ENCODE results near the gene STT3A. TPM values are rescaled to one million over a fixed set of nuclear protein-coding genes. Genes with fewer than 3 reads are reported as not detected.
"Not testable (repeated sequence)": the region's sequence is repeated elsewhere in the genome, so short reads cannot be mapped to it uniquely, and the experiment has no call there.

Gene STT3A
- total RNA-seq, 1 donor from 2014 or later: 101 TPM

- no peak for DNase-seq
- peaks cover 15% of the 10 kb centered on the region for H3K4me1 ChIP-seq
Observed at GRCh38 chr11:125566235-125566634, 26.4 kb upstream of the STT3A start.

GRCh38 chr11:125568970-125569914 is 23.4 kb upstream of the STT3A start, which contains the start of gene EI24:
Gene EI24, plus strand, starts transcription at chr11:125569477. Its CDS starts 3,051 bp downstream, at chr11:125572528.
- H3K4me3 ChIP-seq: peak within 1 kb of the TSS; percentile 99
- H3K4me1 ChIP-seq: peaks cover 23% of the 10 kb centered on the region
- H3K9me3 ChIP-seq: no peaks in the 10 kb centered on the region
- DNase-seq: peak; percentile 95
- peak within 1 kb of the TSS; percentile 93 for H3K27ac ChIP-seq
- peak; percentile 99 for ATAC-seq
- intact Hi-C loops (cut with DNase I): no loop called here
- no peaks in the 10 kb centered on the region for H3K27me3 ChIP-seq (ENCODE audit: low read depth)
- TF ChIP-seq, protein P1, sequence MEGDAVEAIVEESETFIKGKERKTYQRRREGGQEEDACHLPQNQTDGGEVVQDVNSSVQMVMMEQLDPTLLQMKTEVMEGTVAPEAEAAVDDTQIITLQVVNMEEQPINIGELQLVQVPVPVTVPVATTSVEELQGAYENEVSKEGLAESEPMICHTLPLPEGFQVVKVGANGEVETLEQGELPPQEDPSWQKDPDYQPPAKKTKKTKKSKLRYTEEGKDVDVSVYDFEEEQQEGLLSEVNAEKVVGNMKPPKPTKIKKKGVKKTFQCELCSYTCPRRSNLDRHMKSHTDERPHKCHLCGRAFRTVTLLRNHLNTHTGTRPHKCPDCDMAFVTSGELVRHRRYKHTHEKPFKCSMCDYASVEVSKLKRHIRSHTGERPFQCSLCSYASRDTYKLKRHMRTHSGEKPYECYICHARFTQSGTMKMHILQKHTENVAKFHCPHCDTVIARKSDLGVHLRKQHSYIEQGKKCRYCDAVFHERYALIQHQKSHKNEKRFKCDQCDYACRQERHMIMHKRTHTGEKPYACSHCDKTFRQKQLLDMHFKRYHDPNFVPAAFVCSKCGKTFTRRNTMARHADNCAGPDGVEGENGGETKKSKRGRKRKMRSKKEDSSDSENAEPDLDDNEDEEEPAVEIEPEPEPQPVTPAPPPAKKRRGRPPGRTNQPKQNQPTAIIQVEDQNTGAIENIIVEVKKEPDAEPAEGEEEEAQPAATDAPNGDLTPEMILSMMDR (IDR thresholded peaks at IDR 0.05): peak; percentile 80
- H3K36me3 ChIP-seq: peaks cover 22% of the 10 kb centered on the region

More at GRCh38 chr11:125566235-125566634, 26.4 kb upstream of the STT3A start:
- Histone ChIP-seq H3K36me3 (no peaks in the 10 kb centered on the region), H3K9me3 (no peaks in the 10 kb centered on the region), H3K4me3 (no peak overlapping the region), H3K27ac (no peak overlapping the region), H3K27me3 (ENCODE audit: low read depth) (no peaks in the 10 kb centered on the region)
- TF ChIP-seq, protein P1 (IDR thresholded peaks at IDR 0.05): no peak
- no peak for ATAC-seq
- intact Hi-C loops (cut with DNase I): no loop called here

DNA sequence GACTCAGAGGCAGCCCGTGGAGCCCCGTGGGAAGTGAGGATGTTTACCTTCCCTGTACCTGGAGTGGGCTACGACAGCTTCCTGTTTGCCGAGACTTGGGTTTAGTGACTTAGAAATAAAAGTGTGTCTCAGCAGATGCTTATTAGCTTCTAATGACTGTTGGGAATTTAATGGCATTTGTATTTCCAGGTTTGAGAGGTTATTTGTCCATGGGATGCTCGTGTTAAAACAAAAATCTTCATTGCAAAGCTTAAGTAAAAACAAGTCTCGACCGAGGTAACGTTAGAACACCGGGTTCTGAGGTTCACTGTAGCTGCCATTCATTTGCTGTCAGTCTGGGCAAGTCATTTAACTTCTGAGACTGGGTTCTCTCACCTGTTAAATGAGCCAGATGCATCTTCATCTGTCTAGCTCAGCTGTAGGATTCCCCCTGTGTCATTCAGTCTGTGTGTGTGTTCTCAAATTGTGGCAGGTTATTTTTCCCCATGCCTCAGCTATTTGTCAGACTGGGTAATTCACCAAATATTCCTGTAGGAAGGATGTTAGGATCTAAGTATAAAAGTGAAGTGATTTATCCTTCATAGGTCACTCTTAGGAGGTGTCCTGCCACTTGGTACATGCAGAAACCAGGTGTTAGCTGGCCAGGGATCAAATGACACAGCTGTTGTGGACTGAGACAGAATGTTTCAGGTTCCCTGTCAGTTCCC is 22.6 kb upstream of the STT3A start:
- no peak for ATAC-seq
- intact Hi-C loops (cut with DNase I): no loop called here
- Histone ChIP-seq H3K36me3 (peaks cover 30% of the 10 kb centered on the region), H3K9me3 (no peaks in the 10 kb centered on the region), H3K27me3 (ENCODE audit: low read depth) (no peaks in the 10 kb centered on the region), H3K4me1 (peaks cover 23% of the 10 kb centered on the region), H3K27ac (peak overlapping the region; percentile 93), H3K4me3 (peak overlapping the region; percentile 99)
- DNase-seq: no peak
- TF ChIP-seq, protein P1 (IDR thresholded peaks at IDR 0.05): no peak

DNA sequence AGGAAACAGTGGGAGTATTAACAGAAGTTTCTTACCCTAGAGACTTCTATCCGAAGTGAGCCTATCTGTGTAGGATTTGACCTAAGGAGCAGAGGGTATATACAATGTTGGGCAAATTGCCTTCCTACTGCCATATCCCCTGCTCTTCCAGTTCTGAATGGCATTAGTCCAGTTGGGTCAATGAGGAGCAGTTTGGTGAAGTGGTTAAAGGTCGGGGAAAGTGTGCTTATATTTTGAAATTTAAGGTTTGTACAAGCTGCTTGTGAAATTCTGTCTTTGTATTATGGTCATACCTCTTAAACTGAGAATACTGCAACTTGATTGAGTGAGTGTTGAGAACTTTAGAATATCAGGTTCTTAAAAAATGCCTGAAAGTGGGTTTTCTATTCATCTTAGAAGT is 21.7 kb upstream of the STT3A start:
- intact Hi-C loops (cut with DNase I): no loop called here
- DNase-seq: no peak
- Histone ChIP-seq H3K36me3 (peaks cover 39% of the 10 kb centered on the region), H3K4me3 (no peak overlapping the region), H3K27ac (no peak overlapping the region), H3K27me3 (ENCODE audit: low read depth) (no peaks in the 10 kb centered on the region), H3K4me1 (peaks cover 23% of the 10 kb centered on the region), H3K9me3 (no peaks in the 10 kb centered on the region)
- ATAC-seq: no peak
- TF ChIP-seq, protein P1 (IDR thresholded peaks at IDR 0.05): no peak

- Histone ChIP-seq H3K4me1 (peaks cover 23% of the 10 kb centered on the region), H3K9me3 (no peaks in the 10 kb centered on the region), H3K4me3 (no peak overlapping the region), H3K36me3 (peaks cover 58% of the 10 kb centered on the region), H3K27me3 (ENCODE audit: low read depth) (no peaks in the 10 kb centered on the region), H3K27ac (no peak overlapping the region)
- intact Hi-C loops (cut with DNase I): no loop called here
- ATAC-seq: no peak
- TF ChIP-seq, protein P1 (IDR thresholded peaks at IDR 0.05): no peak
- DNase-seq: no peak
Observed at GRCh38 chr11:125572916-125573315, 19.7 kb upstream of the STT3A start.

- intact Hi-C loops (cut with DNase I); H3K27me3 ChIP-seq (ENCODE audit: low read depth); H3K9me3 ChIP-seq; H3K27ac ChIP-seq; ATAC-seq; H3K4me3 ChIP-seq; H3K4me1 ChIP-seq; DNase-seq: not testable (repeated sequence)
- H3K36me3 ChIP-seq: peaks cover 100% of the 10 kb centered on the region
Observed at GRCh38 chr11:125577181-125577580, 15.5 kb upstream of the STT3A start.

All from lower lobe of right lung (tissue), 2 donors.